Measurements from ENCODE around the gene ABL1.
"Not testable (repeated sequence)": the region's sequence is repeated elsewhere in the genome, so short reads cannot be mapped to it uniquely, and the experiment has no call there.

The ABL1 gene

DNA sequence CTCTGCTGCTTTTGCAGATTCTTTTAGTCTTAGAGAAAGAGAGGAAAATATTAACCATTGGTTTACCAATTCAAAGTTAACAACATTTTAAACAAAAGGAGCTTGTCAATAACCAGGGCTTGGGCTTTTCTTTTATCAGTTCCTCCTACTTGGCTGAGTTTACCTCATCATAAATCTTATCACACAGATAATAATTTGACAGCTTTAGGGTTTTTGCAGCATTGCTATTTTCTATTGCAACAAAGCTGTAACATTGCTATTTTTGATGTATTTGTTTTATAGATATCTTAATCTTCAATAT, 9.8 kb upstream of the ABL1 start:
- DNase-seq (ENCODE audit: low spot score) = no peak

DNA sequence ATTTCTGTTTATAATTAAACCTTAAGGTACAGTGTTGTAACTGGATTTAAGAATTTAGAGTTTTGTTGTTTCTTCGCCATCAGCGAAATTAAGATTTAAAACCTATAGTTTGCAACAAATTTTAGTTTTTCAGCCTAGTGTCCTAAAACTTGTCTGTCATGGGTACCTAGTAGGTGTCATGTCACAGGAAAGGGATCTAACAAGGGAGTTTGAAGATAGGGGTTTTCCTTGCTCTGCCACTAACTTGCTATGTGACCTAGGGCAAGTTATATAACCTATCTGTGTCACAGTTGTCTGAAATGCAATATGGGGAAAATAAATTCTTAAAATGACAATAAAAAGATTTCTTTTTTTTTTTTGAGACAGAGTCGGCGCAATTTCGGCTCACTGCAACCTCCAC, 9.2 kb upstream of the ABL1 start:
- no peak for DNase-seq (ENCODE audit: low spot score)

DNA sequence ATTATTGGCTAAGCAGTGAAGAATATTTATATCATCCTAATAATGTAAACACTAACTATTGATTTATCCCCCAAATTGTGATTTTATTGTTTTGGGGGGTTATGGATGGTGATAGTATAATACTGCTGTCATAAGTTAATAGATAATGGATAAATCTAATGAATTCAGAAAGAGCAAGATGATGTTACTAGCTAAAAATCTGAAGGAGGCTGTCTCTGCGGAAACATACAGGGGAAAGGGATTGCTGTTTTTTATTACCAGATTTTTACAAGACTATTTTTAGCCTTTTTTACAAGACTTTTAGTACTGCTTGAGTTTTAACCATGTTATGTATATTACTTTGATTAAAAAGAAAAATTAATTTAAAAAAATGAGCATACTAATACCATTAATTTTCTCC, 5.3 kb upstream of the ABL1 start:
- DNase-seq (ENCODE audit: low spot score) = no peak

DNA sequence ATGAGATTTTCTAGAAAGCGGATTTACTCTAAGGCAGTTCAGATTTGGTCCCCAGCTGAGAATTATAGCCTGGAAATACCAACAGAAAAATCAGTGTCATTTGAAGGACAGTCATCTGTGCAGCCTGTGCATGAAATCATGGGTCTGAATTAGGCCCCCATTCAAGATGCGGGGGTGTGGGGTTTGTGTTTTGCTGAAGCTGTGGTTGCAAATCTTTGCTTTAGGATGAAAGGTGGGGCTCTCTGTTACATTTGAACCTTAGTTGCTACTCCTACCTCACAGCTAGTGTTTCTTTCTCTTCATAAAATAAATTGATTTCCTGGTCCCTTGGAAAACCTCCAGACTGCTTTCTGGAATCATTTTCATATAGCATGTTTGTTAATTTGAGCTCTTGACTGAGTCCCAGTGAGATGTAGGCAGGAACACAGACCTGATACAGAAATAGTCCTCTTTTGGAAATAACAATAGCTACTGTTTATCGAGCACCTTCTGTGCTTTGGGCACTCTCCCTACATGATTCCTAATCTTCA, 4.8 kb upstream of the ABL1 start:
- DNase-seq (ENCODE audit: low spot score) = no peak

DNA sequence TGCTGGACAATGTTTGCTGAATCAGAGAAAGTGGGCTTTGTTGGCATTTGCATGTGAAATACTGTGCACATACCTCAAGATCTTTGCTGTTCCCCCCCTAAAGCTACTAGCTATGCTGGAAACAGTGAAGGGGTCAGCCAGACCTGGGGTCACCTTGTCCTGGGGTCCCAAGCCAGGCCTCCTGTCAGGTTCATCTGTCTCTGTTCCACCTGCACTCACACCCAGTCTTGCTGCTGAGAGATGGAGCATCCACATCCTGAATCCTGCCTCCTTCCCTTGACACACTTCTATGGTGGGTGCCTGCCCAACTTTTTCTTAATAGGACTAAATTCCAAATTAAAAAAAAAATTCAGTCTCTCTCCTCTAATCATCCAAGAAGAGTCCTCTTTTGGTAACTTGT, 4.0 kb upstream of the ABL1 start:
- no peak for DNase-seq (ENCODE audit: low spot score)

DNA sequence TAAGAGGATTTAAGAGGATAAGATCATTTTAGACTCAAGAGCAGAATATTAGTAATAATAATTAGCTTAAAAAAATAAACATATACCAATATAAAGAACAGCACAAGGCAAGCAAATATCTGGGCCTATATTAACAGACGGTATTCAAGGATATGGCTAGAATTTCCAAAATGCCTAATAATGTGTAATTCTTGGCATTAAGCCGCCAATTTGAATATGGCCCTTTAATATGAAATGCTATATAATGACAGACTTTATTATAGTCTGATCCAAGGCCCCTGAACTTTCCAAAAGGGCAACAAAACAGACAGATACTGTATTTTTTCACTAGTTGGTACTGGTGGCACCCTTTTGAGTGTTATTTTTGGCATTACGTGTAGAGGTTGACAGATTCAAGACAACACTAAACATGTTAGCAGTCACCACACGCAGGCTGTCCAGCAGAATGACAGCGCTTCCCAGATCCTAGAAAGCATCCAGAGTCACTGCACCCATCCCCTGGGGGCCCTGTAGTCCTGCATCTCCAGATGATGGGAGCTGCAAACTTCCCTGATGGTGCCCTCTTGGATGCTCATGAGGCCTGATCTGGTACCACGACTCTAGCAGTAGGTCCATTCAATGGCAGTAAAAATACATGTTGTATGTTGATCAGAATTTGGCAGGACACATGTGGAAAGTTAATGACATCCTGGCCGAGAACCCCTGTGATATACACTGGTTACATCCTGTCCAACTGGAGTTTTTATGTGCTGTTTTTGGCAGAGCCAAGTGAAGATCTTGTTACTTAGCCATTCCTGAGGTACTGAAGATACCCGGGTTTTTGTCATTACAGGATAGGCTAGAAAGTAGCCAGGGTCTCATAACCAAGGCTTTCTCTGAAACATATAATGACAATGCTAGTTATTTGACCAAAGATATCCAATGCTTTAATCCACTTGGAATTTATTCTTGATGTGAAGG, 1.7 kb upstream of the ABL1 start:
- DNase-seq (ENCODE audit: low spot score) = no peak

DNA sequence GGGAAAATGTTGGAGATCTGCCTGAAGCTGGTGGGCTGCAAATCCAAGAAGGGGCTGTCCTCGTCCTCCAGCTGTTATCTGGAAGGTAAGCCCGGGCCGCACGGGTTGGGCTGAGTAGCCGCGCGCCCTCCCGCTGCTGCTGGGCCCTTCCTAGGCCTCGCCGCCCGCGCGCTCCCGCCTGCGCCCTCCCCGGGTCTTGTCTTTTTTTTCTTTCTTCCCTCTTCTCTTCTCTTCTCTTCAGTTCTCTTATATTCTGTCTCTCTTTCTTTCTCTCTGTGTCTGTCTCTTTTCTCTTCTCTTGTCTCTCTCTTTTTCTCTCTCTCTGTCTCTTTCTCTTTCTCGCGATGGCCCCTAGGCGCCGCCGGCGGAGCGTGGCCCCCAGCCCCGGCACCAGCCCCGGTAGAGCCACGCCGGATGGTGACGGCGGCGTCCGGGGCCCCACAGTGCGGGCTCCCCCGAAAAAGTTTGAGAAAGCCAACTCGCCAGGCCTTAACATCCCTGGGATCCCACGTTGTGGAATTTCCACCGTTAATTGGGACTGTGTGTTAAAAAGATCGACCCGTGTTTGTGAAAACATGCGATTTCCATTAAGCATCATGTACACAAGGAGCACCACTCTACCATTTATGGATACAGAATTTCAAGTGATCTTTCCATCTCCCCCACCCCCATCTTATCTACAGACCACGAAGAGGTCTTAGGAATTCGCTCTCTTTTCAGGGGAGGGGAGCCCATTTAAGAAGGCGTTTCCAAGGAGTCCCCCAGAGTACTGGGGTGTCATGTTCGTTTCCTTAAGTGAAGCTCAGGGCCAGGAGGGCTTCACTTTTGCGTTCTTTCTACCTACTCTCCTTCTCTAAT, 616 bp downstream of the ABL1 start:
- no peak for DNase-seq (ENCODE audit: low spot score)

DNA sequence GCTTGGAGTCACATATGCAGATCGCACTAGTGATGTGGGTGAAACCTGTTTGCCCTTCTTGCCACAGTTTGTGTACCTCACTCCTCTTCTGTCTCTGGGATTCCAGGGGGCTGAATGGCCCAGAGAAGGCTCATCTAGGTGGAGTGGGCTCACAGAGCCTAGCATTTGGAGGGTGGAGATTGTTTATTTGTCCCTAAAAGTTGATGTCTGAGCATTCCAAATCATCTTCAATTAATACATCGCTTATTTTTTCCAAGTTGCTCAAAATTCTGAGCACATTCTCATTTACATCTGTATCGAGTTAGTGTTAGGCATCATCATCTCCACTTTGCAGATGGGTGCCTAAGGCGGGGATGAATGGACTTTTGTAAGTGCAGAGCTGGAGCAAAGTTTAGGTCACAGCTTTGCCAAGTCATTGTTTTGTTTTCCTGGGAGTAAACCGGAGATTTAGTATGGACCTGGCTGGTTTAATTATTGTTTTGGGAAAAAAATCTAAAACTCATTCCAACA, 2.0 kb downstream of the ABL1 start:
- no peak for DNase-seq (ENCODE audit: low spot score)

DNA sequence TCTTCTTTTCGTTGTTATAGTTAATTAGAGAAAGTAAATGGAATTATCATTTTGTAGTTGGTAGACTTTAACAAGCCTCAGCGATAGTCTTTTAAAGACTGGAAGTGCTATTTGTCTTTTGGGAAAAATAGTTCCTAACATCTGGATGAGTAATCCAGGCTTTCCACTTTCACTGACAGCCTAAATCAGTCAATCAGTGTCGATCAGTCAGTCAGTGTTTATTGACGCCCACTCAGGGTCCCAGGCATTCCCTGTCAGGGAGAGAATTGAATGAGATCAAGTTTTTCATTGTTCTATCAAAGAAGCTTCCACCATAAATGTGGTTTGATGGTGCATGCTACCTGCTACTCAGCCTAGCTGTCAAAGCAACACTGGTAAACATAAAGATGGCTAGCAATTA, 2.6 kb downstream of the ABL1 start:
- DNase-seq (ENCODE audit: low spot score) = no peak

DNA sequence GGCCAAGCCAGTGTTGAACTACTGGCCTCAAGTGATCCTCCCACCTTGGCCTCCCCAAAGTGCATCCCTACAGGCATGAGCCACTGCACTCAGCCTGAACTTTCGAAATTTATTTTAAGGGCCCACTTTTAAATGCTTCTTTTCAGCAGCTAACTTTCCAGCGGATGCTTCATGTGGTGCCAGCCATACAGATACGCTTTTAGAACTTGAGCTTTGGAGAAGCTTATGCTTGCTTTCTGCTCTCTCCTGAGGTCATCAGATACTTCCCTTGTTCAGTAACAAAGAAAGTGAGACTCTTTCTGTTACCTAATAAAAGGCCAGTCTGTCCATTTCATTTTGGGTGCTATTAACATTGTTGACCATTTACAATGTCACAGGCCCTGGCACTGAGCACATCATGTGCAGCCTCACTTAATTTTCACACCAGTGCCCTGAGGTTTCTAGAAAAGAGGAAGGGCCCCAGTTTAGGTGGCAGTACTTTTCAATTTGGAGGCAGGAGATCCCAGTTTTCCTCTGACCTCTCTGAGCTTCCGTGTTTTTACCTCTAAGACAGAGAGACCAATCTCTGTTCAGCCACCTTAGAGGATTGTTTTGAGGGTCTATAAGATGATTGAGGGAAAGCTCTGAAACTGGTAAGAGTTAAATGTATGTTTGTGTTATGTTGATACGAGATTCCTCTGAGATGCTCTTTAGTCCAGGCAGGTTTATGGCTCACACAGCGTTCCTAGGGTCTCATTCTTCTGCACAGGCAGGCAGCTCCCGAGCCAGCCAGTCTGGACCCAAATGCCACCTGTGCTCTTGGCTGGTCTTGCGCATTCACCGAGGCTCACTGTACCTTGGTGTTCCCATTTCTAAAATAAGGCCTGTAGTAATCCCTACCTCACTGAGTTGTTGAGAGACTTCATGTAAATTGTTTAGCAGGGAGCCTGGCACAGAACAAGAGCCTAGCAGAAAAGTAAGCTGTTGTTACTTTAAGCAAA, 4.4 kb downstream of the ABL1 start:
- no peak for DNase-seq (ENCODE audit: low spot score)

DNA sequence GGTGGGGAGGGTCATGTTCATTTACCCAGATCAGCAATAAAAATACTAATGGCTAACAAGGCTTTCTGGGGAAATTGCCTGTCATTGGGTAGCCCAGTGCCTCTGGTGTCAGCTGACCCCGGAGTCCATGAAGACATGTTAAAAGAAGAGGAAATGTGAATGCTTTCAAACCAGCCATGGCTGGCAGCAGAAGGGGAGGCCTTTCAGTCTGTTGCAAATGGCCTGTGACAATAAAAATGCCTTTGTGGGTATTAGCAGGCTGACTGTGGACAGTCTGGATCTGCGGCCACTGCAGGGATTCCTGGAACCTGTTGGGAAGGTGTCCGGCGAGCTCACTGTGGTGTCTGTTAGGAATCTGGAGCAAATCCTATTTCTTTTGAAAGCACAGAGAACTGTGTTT, 7.5 kb downstream of the ABL1 start:
- DNase-seq (ENCODE audit: low spot score) = no peak

DNA sequence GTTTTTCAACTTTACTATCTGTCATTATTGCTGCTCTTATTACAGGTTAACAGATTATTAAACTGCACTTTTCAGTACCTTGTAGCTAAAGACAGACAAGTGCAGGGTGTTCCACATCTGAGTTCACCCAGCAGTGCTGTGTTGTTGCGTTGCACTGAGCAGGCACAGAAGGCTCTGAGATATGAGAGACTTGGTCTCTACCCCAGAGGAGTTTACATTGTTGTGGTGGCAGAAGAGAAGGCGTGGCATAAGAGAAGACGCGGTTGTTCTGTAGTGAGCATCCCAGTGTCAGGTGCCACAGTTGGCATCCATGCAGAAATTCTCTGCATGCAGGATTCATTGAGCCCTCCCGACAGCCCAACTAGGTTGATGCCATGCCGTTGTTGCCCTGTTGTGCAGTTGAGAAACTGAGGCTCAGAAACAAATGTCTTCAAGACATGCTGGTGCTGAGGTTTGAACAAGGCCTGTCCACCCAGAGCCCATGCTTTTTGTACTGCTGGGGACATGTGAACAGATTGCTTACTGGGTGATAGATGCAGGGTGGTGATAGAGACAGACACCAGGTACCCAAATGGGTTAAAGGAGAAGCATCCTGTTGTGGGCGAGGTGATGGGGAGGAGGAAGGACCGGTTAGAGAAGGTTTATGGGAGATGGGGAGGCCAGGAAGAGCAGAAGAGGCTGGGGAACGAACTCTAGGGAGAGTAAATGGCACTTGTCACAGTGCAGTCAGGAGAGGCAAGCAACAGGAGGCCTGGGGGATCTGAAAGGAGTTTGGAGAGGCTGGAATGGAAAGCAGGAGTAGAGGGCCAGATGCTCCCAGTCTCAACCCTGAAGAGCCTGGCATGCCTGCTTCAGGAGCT, 8.2 kb downstream of the ABL1 start:
- DNase-seq (ENCODE audit: low spot score) = no peak

DNA sequence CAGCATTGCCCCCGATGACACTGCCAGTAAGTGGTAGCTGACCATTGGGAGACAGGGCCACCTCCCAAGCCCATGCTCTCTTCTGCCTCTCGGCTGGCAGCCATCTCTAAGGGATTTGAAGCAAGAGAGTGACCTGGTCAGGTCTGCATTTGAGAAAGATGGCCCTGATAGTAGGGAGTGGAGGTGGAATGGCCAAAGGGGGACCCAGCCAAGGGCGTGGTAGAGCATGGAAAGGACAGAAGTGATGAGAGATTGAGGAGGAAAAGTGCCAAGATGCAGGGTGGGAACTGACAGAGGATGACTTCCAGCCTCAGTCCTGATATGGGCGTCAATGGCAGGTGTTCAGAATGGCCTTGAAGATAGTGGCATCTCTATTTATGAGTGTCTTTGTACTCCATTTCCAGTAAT, 9.0 kb downstream of the ABL1 start:
- DNase-seq (ENCODE audit: low spot score) = no peak

DNA sequence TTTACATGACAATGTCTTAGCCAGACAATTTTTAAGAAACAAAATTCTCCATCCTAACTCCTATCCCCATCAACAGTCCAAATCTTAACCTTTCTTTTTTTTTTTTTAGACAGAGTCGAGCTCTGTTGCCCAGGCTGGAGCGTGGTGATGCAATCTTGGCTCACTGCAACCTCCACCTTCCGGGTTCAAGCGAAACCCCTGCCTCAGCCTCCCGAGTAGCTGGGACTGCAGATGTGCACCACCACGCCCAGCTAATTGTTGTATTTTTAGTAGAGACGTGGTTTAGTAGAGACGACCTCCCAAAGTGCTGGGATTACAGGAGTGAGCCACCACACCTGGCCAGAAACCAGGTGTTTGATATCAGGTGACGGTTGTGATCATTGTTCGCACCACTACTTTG, 10.2 kb downstream of the ABL1 start:
- no peak for DNase-seq (ENCODE audit: low spot score)

DNA sequence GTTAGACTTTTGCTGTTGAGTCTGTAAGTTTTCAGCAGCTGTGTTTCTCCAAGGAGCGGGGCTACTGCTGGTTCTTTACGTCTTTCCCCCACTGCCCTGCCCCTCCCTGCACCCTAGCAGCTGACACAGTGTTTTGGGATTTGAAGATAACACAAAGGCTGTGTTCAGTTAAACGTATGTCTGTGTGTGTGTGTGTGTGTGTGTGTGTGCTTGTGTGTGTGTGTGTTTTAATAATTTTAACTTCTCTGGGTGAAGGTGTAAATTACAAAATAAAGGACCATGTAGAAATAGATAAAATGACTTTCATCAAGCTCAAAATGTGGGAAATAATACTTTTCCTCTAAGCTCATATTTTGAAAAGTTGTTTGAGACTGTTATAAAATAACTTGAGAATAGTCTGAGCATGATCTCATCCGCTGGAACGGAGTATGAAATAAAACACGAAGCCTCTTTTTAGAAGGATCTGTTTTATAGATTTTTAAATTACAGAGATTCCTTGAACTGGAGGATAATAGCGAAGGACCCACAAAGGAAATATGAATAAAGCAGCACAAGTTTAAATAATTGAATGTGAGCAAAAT, 10.9 kb downstream of the ABL1 start:
- peak; percentile 31 for DNase-seq (ENCODE audit: low spot score)

DNA sequence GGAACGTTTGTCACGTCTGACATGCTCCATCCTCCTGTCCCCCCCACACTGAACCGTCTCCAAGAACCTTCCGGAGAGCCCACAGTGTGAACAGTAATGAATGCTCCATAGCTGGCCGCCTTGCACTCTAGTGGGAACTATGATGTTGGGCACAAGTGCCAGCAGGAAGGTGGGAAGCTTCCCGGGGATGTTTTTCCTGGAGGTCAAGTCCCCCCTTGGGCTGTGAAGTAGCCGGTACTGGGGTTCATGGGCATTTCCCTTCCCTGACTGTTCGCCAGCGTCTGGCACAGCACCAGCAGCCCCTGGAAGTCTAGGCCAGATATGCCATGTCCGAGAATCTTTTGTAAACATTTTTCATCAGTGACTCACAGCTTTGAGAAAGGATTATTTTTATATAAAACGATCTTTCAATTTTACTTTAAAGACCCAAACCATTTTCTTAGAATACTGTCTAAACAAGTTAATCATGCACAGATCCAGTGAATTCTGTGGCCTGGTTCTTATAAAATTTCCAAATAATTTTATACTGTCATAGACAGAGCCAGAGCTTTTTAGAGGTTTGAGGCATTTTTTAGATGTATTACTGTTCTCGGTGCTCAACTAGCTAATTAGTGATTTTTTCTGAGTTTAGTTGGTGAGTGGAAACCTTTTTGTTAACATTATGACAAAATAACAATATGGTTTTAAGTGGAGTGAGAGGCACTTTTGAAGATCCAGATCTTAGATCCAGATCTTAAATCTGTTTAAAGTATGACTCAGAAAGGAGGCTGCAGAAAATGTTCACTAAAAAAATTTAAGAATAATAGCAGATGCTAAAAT, 11.6 kb downstream of the ABL1 start:
- DNase-seq (ENCODE audit: low spot score) = no peak

DNA sequence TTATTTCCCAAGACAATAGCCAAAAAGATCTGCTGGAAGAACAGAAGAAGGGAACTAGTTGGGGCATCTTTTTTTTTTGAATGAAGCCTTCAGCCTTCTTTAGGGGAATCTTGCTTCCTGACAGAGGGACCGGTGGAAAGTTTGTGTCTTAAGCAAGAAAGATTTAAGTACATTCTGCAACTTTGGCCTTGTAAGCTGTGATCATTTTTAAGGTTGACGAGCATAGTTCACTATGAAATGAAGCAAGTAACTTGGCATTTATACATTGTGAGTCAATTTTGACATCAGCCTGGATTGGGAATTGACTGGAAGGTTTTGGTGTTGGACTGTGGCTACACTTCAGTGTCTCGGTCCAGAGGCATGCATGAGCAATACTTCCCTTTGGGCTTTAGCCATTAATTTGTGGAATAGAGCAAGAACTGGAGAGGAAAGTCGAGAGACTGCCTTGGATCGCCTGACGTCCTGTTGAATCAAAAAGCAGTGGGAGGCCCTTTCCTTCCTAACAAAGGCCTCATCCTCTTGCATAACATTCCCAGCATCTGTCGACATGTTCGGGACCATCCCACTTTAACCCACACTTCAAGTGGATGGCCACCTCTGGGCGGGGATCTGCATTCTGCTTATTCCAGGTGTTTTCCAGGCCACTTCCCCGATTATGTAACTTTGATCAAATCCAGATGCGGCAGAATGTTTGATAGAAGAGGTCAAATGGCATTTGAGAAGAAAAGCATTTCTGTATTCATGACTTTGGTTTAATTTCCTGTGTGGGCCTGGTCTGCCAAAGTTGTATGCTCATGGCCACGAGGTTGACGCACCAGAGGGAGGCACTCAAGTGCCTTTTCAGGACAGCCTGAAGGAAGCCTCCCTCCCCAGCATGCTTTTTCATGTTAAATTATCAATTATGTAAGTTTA, 12.5 kb downstream of the ABL1 start:
- DNase-seq (ENCODE audit: low spot score) = no peak

DNA sequence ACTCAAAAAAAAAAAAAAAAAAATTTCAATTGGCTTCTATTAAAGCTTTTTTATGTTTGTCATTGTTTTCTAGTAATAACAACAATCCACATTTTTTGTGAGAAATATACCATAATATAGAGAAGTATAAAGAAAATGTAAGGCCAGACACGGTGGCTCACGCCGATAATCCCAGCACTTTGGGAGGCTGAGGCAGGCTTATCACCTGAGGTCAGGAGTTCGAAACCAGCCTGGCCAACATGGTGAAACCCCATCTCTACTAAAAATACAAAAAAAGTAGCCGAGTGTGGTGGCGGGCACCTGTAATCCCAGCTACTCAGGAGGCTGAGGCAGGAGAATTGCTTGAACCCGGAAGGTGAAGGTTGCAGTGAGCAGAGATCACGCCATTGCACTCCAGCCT, 13.5 kb downstream of the ABL1 start:
- not testable (repeated sequence) for DNase-seq (ENCODE audit: low spot score)

Measured in hematopoietic multipotent progenitor cell treated with erythropoietin and hydrocortisone succinate and interleukin-3 and kit ligand, for 17 days (in vitro differentiated cells).